ENCODE data around the gene MAPK11.

Gene MAPK11

DNA sequence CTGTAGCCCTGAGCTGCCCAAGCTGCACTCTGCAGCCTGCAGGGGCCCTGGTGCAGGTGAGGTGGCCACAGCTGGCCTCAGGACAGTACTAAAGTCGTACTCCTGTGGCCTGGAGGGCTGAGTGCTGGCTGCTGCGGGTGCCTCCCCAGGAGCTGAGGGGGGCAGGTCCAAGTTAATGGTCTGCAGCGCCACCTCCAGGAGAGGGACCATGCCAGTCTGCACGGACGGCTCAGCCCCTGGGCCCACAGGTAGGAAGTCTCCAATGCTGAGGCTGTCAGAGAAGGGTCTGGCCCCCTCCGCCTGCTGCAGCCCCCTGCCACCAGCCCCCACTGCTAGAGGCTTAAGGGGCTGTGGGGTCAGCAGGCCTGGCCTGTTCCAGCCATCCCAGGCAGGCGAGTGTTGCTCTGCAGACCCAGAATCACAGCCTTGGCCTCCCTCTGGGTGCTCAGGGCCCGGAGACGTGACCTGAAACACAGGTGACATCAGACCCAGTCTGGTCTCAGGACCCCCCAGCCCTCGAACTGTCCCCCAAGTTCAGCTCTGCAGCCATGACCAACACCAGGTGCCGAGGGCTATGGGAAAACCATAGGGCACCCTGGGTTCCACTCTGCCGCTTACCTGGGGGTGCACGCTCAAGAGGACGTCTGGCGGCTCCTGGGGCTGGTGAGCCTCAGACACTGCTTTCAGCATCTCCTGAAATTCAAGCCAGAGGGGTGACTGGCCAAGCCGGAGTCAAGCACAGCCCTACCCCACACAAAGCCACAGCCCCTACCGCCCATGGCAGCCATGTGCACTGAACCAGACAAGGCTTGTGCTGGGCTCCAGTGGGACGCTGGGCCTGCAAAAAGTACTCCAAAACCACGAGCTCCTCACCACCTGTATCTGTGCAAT, 48.5 kb downstream of the MAPK11 start:
- WGBS, 2 experiments: 94 to 95% methylated on average over 19 of the region's 19 CpGs

GRCh38 chr22:50220603-50221409, 49.4 kb downstream of the MAPK11 start:
- no peak overlapping the region for H3K27ac ChIP-seq (ENCODE audit: insufficient read depth, low read depth, low read length, poor library complexity, severe bottlenecking)
- no peaks in the 10 kb centered on the region for H3K9me3 ChIP-seq (ENCODE audit: control insufficient read depth, low read length)
- no peaks in the 10 kb centered on the region for H3K4me1 ChIP-seq (ENCODE audit: control insufficient read depth, insufficient read depth, low read length)
- H3K4me3 ChIP-seq (ENCODE audit: insufficient read depth, low read depth, low read length): no peak overlapping the region
- no peaks in the 10 kb centered on the region for H3K27me3 ChIP-seq (ENCODE audit: control insufficient read depth, insufficient read depth, low read length, poor library complexity, severe bottlenecking)
- H3K36me3 ChIP-seq (ENCODE audit: control insufficient read depth, insufficient read depth, low read length): peaks cover 44% of the 10 kb centered on the region
- 96 to 97% methylated on average over 45 of the region's 45 CpGs for WGBS, 2 experiments

More for the DNA sequence above, 48.5 kb downstream of the MAPK11 start:
- Histone ChIP-seq H3K4me3 (ENCODE audit: insufficient read depth, low read depth, low read length) (no peak overlapping the region), H3K27me3 (ENCODE audit: control insufficient read depth, insufficient read depth, low read length, poor library complexity, severe bottlenecking) (no peaks in the 10 kb centered on the region), H3K27ac (ENCODE audit: insufficient read depth, low read depth, low read length, poor library complexity, severe bottlenecking) (no peak overlapping the region), H3K4me1 (ENCODE audit: control insufficient read depth, insufficient read depth, low read length) (no peaks in the 10 kb centered on the region), H3K36me3 (ENCODE audit: control insufficient read depth, insufficient read depth, low read length) (peaks cover 44% of the 10 kb centered on the region), H3K9me3 (ENCODE audit: control insufficient read depth, low read length) (no peaks in the 10 kb centered on the region)

GRCh38 chr22:50219800-50220602, 50.2 kb downstream of the MAPK11 start:
- H3K27me3 ChIP-seq (ENCODE audit: control insufficient read depth, insufficient read depth, low read length, poor library complexity, severe bottlenecking): no peaks in the 10 kb centered on the region
- H3K4me1 ChIP-seq (ENCODE audit: control insufficient read depth, insufficient read depth, low read length): no peaks in the 10 kb centered on the region
- H3K9me3 ChIP-seq (ENCODE audit: control insufficient read depth, low read length): no peaks in the 10 kb centered on the region
- peaks cover 44% of the 10 kb centered on the region for H3K36me3 ChIP-seq (ENCODE audit: control insufficient read depth, insufficient read depth, low read length)
- H3K27ac ChIP-seq (ENCODE audit: insufficient read depth, low read depth, low read length, poor library complexity, severe bottlenecking): no peak overlapping the region
- WGBS, 2 experiments: 93 to 96% methylated on average over 25 of the region's 25 CpGs
- no peak overlapping the region for H3K4me3 ChIP-seq (ENCODE audit: insufficient read depth, low read depth, low read length)

DNA sequence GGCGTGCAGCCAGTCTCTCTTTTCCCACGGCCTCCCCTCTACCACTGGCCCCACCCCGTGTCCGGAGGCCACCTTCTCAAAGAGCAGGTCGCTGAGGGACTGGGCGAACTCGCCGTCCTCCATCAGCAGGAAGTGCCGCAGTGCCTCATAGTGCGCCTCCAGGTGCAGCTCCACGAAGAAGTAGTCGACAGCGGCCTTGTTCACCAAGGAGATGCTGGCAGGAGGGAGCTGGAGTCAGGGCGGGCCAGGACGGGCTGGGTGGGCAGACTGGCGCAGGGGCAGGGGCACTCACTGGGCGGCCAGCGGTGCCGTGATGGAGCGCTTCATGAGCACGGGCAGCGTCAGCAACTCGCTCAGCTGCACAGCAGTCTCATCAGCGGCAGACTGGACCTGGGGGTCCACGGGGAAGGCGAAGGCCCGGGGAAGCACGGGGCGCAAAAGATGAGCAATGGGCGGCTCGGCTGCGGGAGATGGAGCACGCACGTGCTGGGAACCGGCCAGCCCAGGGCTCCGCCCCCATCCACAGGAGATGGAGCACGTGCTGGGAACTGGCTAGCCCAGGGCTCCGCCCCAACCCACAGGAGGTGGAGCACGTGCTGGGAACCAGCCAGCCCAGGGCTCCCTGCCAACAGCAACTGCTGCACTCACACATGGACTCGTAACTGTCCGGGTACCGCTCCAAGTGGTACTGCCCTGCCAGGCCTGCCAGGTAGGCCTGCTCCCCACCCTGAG, 51.0 kb downstream of the MAPK11 start:
- 86 to 87% methylated on average over 42 of the region's 42 CpGs for WGBS, 2 experiments

GRCh38 chr22:50218153-50218995, 51.8 kb downstream of the MAPK11 start:
- Histone ChIP-seq H3K27ac (ENCODE audit: insufficient read depth, low read depth, low read length, poor library complexity, severe bottlenecking) (no peak overlapping the region), H3K36me3 (ENCODE audit: control insufficient read depth, insufficient read depth, low read length) (peaks cover 35% of the 10 kb centered on the region), H3K9me3 (ENCODE audit: control insufficient read depth, low read length) (no peaks in the 10 kb centered on the region), H3K27me3 (ENCODE audit: control insufficient read depth, insufficient read depth, low read length, poor library complexity, severe bottlenecking) (no peaks in the 10 kb centered on the region), H3K4me3 (ENCODE audit: insufficient read depth, low read depth, low read length) (no peak overlapping the region), H3K4me1 (ENCODE audit: control insufficient read depth, insufficient read depth, low read length) (no peaks in the 10 kb centered on the region)
- WGBS, 2 experiments: 91 to 92% methylated on average over 43 of the region's 43 CpGs

More for the DNA sequence above, 51.0 kb downstream of the MAPK11 start:
- Histone ChIP-seq H3K4me1 (ENCODE audit: control insufficient read depth, insufficient read depth, low read length) (no peaks in the 10 kb centered on the region), H3K36me3 (ENCODE audit: control insufficient read depth, insufficient read depth, low read length) (peaks cover 39% of the 10 kb centered on the region), H3K9me3 (ENCODE audit: control insufficient read depth, low read length) (no peaks in the 10 kb centered on the region), H3K4me3 (ENCODE audit: insufficient read depth, low read depth, low read length) (no peak overlapping the region), H3K27me3 (ENCODE audit: control insufficient read depth, insufficient read depth, low read length, poor library complexity, severe bottlenecking) (no peaks in the 10 kb centered on the region), H3K27ac (ENCODE audit: insufficient read depth, low read depth, low read length, poor library complexity, severe bottlenecking) (no peak overlapping the region)

DNA sequence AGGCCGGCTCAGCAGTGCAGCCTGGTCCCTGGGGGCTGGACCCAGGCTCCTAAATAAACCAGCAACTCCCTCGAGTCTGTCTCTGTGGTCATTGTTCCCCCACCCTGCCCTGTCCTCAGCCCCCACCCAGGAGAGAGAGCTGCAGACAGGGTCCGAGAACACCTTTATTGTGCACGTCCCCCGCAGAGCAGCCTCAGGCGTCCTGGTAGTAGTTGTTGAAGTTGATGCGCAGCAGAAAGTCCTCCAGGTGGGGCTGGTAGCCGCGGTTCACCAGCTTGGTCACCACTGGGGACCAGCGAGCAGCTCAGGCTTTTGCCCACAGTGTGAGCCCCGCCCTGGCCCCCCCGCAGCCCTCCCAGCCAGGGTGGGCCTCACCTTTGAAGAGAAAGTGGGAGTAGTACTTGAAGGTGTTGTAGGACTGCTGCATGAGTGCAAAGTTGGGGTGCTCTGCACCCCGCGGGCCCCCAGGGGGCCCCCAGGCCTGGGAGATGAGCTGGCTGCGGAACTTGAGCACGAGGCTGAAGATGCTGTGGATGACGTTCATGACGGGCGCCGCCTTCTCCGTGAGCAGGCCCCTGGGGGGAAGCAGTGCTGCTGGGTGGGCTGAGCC, 52.5 kb downstream of the MAPK11 start:
- peaks cover 31% of the 10 kb centered on the region for H3K36me3 ChIP-seq (ENCODE audit: control insufficient read depth, insufficient read depth, low read length)
- H3K9me3 ChIP-seq (ENCODE audit: control insufficient read depth, low read length): no peaks in the 10 kb centered on the region
- H3K27me3 ChIP-seq (ENCODE audit: control insufficient read depth, insufficient read depth, low read length, poor library complexity, severe bottlenecking): no peaks in the 10 kb centered on the region
- H3K4me1 ChIP-seq (ENCODE audit: control insufficient read depth, insufficient read depth, low read length): no peaks in the 10 kb centered on the region
- no peak overlapping the region for H3K4me3 ChIP-seq (ENCODE audit: insufficient read depth, low read depth, low read length)
- WGBS, 2 experiments: 92 to 93% methylated on average over 21 of the region's 21 CpGs
- H3K27ac ChIP-seq (ENCODE audit: insufficient read depth, low read depth, low read length, poor library complexity, severe bottlenecking): no peak overlapping the region

DNA sequence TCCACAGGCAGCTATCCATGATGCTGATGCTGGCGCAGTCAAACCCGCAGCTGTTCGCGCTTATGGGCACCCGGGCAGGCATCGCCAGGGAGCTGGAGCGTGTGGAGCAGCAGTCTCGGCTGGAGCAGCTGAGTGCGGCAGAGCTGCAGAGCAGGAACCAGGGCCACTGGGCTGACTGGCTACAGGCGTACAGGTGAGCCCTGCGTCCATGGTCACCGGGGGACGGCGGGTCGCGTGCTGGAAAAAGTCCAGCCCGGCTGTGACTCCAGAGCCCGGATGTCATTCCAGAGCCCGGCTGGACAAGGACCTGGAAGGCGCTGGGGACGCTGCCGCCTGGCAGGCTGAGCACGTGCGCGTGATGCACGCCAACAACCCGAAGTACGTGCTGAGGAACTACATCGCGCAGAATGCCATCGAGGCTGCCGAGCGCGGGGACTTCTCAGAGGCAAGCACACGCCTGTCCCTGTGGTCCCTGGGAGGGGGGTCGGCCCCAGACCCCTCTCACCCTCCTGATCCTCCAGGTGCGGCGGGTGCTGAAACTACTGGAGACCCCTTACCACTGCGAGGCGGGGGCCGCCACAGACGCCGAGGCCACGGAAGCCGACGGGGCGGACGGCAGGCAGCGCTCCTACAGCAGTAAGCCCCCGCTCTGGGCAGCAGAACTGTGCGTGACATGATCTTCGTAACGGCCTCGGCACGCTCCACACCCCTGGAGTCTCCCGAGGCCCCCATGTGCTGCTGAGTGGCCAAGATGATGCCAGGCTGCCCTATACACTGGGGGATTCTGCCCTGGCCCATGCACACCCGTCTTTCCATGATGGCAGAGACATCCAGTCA, 53.3 kb downstream of the MAPK11 start:
- Histone ChIP-seq H3K4me3 (ENCODE audit: insufficient read depth, low read depth, low read length) (no peak overlapping the region), H3K4me1 (ENCODE audit: control insufficient read depth, insufficient read depth, low read length) (no peaks in the 10 kb centered on the region), H3K27me3 (ENCODE audit: control insufficient read depth, insufficient read depth, low read length, poor library complexity, severe bottlenecking) (no peaks in the 10 kb centered on the region), H3K27ac (ENCODE audit: insufficient read depth, low read depth, low read length, poor library complexity, severe bottlenecking) (no peak overlapping the region), H3K9me3 (ENCODE audit: control insufficient read depth, low read length) (no peaks in the 10 kb centered on the region), H3K36me3 (ENCODE audit: control insufficient read depth, insufficient read depth, low read length) (peaks cover 36% of the 10 kb centered on the region)
- WGBS, 2 experiments: 97% methylated on average over 57 of the region's 57 CpGs

- no peak overlapping the region for H3K4me3 ChIP-seq (ENCODE audit: insufficient read depth, low read depth, low read length)
- 95 to 96% methylated on average over 15 of the region's 15 CpGs for WGBS, 2 experiments
- H3K36me3 ChIP-seq (ENCODE audit: control insufficient read depth, insufficient read depth, low read length): peaks cover 37% of the 10 kb centered on the region
- H3K27me3 ChIP-seq (ENCODE audit: control insufficient read depth, insufficient read depth, low read length, poor library complexity, severe bottlenecking): no peaks in the 10 kb centered on the region
- no peaks in the 10 kb centered on the region for H3K9me3 ChIP-seq (ENCODE audit: control insufficient read depth, low read length)
- no peaks in the 10 kb centered on the region for H3K4me1 ChIP-seq (ENCODE audit: control insufficient read depth, insufficient read depth, low read length)
- H3K27ac ChIP-seq (ENCODE audit: insufficient read depth, low read depth, low read length, poor library complexity, severe bottlenecking): no peak overlapping the region
These were observed 54.0 kb downstream of the MAPK11 start for GRCh38 chr22:50216055-50216683.
